VCaP (cell line): ENCODE data around the gene ZFTA.
A peak's percentile ranks its signal among the peaks of the same experiment; 100 is the strongest.

Source experiments
- H3K27ac ChIP-seq: fragments of 450-650 bp; 2 replicates; pipeline ENCODE4 v1.5.1; 2017
- TF ChIP-seq, protein P1 (sequence below): fragments of 450-650 bp; conservative IDR thresholded peaks from 2 replicates; pipeline ENCODE4 v1.5.1; 2017; ENCODE audit warnings: mild to moderate bottlenecking, moderate library complexity

Gene ZFTA

DNA sequence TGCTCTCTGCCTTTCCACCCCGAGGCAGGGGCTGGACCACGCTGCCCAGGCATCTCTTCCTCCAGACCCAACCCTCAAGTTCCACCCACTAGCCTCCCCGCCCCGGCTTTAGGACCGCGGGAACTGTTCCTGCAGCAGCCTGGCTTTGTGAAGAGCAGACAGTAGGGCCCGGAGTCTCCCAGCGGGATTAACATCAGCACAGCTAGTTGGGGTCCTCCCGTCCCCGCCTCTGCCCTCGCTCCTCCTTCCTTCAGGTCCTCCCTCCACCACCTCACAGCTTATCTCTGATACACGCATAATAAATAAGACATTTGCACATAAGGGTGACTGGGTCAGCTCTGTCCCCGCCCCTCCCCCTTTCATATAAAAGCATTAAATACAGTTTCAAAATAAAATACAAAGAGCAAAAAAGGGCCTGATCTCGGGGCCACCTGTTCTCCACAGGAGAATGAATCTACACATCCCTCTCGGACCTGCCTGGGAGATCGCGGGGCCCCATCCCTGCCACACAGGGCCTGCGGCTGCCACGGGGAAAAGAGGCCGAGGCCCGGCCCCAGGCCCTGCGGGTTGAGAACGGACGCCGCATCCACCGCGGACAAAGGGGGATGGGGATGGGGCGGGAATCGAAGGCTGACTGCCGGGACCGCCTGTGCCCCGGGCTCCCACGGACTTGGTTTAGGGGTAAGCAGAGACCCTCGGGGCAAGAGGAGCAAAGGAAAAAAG lies 6.5 kb downstream of the ZFTA start:
- TF ChIP-seq, protein P1, sequence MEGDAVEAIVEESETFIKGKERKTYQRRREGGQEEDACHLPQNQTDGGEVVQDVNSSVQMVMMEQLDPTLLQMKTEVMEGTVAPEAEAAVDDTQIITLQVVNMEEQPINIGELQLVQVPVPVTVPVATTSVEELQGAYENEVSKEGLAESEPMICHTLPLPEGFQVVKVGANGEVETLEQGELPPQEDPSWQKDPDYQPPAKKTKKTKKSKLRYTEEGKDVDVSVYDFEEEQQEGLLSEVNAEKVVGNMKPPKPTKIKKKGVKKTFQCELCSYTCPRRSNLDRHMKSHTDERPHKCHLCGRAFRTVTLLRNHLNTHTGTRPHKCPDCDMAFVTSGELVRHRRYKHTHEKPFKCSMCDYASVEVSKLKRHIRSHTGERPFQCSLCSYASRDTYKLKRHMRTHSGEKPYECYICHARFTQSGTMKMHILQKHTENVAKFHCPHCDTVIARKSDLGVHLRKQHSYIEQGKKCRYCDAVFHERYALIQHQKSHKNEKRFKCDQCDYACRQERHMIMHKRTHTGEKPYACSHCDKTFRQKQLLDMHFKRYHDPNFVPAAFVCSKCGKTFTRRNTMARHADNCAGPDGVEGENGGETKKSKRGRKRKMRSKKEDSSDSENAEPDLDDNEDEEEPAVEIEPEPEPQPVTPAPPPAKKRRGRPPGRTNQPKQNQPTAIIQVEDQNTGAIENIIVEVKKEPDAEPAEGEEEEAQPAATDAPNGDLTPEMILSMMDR = no peak
- no peak overlapping the region for H3K27ac ChIP-seq

DNA sequence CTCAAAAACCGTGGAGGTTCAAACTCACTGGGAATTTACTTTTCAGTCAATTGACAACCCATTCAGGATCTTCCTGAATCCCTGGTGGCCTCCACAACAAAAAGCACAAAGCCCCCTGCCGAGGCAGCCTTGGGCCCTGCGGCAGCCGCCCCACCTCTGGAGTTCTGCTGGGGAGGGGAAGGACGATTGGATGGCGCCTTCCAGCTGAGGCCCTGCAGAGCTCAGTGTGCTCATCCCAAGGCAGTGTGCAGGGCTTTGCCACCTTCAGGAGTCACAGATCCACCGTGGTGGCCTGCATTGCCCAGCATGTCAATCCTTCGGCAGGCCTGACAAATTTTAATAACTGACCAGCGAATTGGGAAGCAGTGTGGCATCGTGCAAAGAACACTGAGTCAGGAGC lies 7.4 kb downstream of the ZFTA start:
- H3K27ac ChIP-seq = no peak overlapping the region
- TF ChIP-seq, protein P1 = no peak

GRCh38 chr11:63760487-63761079 lies 8.0 kb downstream of the ZFTA start:
- TF ChIP-seq, protein P1 = no peak
- H3K27ac ChIP-seq = no peak overlapping the region

GRCh38 chr11:63756919-63757761 lies 11.4 kb downstream of the ZFTA start:
- H3K27ac ChIP-seq = 0 out of 2 replicates have a peak overlapping the region, but pooled peaks have one; percentile 3
- TF ChIP-seq, protein P1 = no peak

GRCh38 chr11:63749624-63750023 lies 19.0 kb downstream of the ZFTA start:
- TF ChIP-seq, protein P1 = no peak
- no peak overlapping the region for H3K27ac ChIP-seq

GRCh38 chr11:63747011-63747410 lies 21.6 kb downstream of the ZFTA start:
- H3K27ac ChIP-seq = no peak overlapping the region
- TF ChIP-seq, protein P1 = no peak
